ENCODE data around the gene CAMK2A.

CAMK2A gene

DNA sequence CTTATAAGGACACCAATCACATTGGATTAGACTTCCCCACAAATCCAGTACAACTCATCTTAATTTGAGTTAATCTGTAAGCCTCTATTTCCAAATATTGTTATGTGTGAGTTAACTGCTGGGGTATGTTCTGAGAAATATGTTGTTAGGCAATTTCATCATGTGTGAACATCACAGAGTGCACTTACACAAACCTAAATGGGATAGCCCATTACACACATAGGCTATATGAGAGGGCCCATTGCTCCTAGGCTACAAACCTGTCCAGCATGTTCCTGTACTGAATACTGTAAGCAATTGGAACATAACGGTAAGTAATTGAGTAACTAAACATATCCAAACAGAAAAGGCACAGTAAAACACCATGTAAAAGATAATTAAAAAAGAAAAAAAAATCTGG is 32.2 kb upstream of the CAMK2A start:
- Histone ChIP-seq H3K9me3 (ENCODE audit: control insufficient read depth, low read length) (no peaks in the 10 kb centered on the region), H3K27me3 (ENCODE audit: control insufficient read depth, insufficient read depth, low read length) (no peaks in the 10 kb centered on the region), H3K4me3 (ENCODE audit: low read depth, low read length) (no peak overlapping the region), H3K4me1 (peaks cover 5% of the 10 kb centered on the region), H2AFZ (no peak overlapping the region), H3K79me2 (no peaks in the 10 kb centered on the region), H3K27ac (no peak overlapping the region), H3K9ac (no peak overlapping the region), H3K4me2 (ENCODE audit: low read length) (no peak overlapping the region), H3K36me3 (ENCODE audit: control insufficient read depth, insufficient read depth, low read length) (no peaks in the 10 kb centered on the region)
- TF ChIP-seq, protein P1, sequence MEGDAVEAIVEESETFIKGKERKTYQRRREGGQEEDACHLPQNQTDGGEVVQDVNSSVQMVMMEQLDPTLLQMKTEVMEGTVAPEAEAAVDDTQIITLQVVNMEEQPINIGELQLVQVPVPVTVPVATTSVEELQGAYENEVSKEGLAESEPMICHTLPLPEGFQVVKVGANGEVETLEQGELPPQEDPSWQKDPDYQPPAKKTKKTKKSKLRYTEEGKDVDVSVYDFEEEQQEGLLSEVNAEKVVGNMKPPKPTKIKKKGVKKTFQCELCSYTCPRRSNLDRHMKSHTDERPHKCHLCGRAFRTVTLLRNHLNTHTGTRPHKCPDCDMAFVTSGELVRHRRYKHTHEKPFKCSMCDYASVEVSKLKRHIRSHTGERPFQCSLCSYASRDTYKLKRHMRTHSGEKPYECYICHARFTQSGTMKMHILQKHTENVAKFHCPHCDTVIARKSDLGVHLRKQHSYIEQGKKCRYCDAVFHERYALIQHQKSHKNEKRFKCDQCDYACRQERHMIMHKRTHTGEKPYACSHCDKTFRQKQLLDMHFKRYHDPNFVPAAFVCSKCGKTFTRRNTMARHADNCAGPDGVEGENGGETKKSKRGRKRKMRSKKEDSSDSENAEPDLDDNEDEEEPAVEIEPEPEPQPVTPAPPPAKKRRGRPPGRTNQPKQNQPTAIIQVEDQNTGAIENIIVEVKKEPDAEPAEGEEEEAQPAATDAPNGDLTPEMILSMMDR (IDR thresholded peaks at IDR 0.05), result no peak

DNA sequence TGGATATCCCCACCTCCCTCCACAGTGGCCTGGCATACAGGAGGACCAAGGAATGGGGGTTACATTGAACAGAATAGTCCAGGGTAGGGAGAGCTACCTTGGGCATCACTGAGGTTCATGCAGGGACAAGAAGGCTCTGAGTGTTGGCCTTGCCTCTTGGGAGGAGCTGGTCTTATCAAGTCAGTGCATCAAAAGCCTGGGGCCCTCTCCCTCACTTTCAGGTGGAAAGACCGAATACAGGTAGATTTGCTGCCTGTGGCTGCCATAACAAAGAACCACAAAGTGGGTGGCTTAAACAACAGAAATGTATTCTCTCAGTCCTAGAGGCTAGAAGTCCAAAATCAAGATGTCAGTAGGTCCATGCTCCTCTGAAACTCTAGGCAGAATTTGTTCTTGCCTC is 31.6 kb upstream of the CAMK2A start:
- peaks cover 5% of the 10 kb centered on the region for H3K4me1 ChIP-seq
- H2AFZ ChIP-seq, result no peak overlapping the region
- H3K27ac ChIP-seq, result no peak overlapping the region
- no peaks in the 10 kb centered on the region for H3K36me3 ChIP-seq (ENCODE audit: control insufficient read depth, insufficient read depth, low read length)
- no peaks in the 10 kb centered on the region for H3K79me2 ChIP-seq
- H3K4me3 ChIP-seq (ENCODE audit: low read depth, low read length), result no peak overlapping the region
- H3K4me2 ChIP-seq (ENCODE audit: low read length), result no peak overlapping the region
- H3K9ac ChIP-seq, result no peak overlapping the region
- no peaks in the 10 kb centered on the region for H3K27me3 ChIP-seq (ENCODE audit: control insufficient read depth, insufficient read depth, low read length)
- no peaks in the 10 kb centered on the region for H3K9me3 ChIP-seq (ENCODE audit: control insufficient read depth, low read length)
- TF ChIP-seq, protein P1 (IDR thresholded peaks at IDR 0.05), result no peak

DNA sequence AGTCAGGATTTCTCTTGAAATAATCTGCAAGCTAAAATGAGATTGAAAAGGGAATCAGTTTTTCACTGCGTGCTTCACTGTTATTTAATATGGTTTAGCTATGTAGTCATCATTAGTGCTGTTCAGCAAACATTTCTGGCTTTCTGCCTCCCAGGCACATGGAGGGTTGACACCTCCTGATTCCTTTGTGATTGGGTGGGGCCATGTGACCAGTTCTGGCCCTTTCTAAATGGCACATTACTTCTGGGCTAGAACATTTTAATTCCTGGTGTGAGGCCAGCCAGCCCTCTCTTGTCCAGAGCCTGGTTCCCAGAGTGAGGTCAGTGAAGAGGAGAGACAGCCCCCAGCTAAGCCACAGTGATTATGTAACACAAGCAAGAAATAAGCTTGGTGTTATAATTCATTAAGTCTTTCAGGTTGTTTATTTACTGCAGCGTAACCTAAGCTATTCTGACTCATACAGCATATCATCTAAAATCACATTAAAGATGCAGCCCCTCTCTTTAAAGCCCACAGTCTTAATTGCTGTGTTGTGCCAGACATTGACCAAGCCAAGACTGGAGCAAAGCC is 30.6 kb upstream of the CAMK2A start:
- H3K79me2 ChIP-seq, result no peaks in the 10 kb centered on the region
- H3K9me3 ChIP-seq (ENCODE audit: control insufficient read depth, low read length), result no peaks in the 10 kb centered on the region
- H3K4me2 ChIP-seq (ENCODE audit: low read length), result no peak overlapping the region
- H3K4me1 ChIP-seq, result peaks cover 5% of the 10 kb centered on the region
- TF ChIP-seq, protein P1 (IDR thresholded peaks at IDR 0.05), result no peak
- no peaks in the 10 kb centered on the region for H3K27me3 ChIP-seq (ENCODE audit: control insufficient read depth, insufficient read depth, low read length)
- no peak overlapping the region for H3K27ac ChIP-seq
- no peaks in the 10 kb centered on the region for H3K36me3 ChIP-seq (ENCODE audit: control insufficient read depth, insufficient read depth, low read length)
- H3K4me3 ChIP-seq (ENCODE audit: low read depth, low read length), result no peak overlapping the region
- no peak overlapping the region for H3K9ac ChIP-seq
- H2AFZ ChIP-seq, result peak overlapping the region; percentile 12

DNA sequence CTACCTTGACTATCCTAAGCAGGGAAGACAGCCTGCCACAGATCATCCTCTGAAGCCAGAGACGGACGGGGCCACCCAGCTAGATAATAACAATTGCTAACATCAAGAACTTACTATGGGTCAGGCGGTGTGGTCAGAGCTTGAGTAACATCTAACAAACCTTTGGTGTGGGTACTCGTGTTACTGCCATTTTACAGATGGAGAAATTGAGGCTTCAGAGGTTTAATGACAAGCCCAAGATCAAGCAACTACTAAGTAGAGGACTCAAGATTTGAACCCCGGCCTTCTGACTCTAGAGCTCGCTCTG is 29.9 kb upstream of the CAMK2A start:
- no peak overlapping the region for H2AFZ ChIP-seq
- no peak overlapping the region for H3K4me3 ChIP-seq (ENCODE audit: low read depth, low read length)
- H3K4me2 ChIP-seq (ENCODE audit: low read length), result no peak overlapping the region
- peaks cover 5% of the 10 kb centered on the region for H3K4me1 ChIP-seq
- no peaks in the 10 kb centered on the region for H3K36me3 ChIP-seq (ENCODE audit: control insufficient read depth, insufficient read depth, low read length)
- TF ChIP-seq, protein P1 (IDR thresholded peaks at IDR 0.05), result no peak
- H3K27ac ChIP-seq, result no peak overlapping the region
- H3K27me3 ChIP-seq (ENCODE audit: control insufficient read depth, insufficient read depth, low read length), result no peaks in the 10 kb centered on the region
- H3K79me2 ChIP-seq, result no peaks in the 10 kb centered on the region
- H3K9me3 ChIP-seq (ENCODE audit: control insufficient read depth, low read length), result no peaks in the 10 kb centered on the region
- no peak overlapping the region for H3K9ac ChIP-seq

Measured in parathyroid adenoma (tissue), 2 donors.